Lower leg skin (tissue), 4 donors: ENCODE measurements around the gene ERC1. TPM values are rescaled to one million over a fixed set of nuclear protein-coding genes. Genes with fewer than 3 reads are reported as not detected.

ENCODE experiments used
- DNase-seq, 2 donors: peaks; one replicate each; pipeline ENCODE4 v3.0.0-alpha.2; 2019; ENCODE audit warnings: low spot score in 2 of 2
- H3K4me3 ChIP-seq: fragments of 200-600 bp; sonication (generic); 2 replicates; pipeline ENCODE4 v1.5.1; 2017; ENCODE audit warnings: mild to moderate bottlenecking, low read depth; ENCODE audit not compliant: poor library complexity, severe bottlenecking
- POLR2A ChIP-seq, 2 donors: fragments of 450-650 bp; IDR thresholded peaks; one replicate each; pipeline ENCODE4 v1.6.1; 2016 to 2017; ENCODE audit warnings: antibody characterized with exemption in 2 of 2, mild to moderate bottlenecking in 1 of 2, moderate library complexity in 1 of 2
- WGBS, 2 donors: methylation state at CpG; one replicate each; pipeline ENCODE4 v1.1.5; 2018; 5-methylcytosine and 5-hydroxymethylcytosine counted together
- intact Hi-C: fragments of 100-400 bp; cut with DNase I; formaldehyde crosslinking; loops from one replicate; pipeline ENCODE4 v1.15.0; 2023; ENCODE audit warnings: low total_unique reads
- total RNA-seq, 4 donors: library from RNA; depleted of rRNA; stranded (reverse); fragments of >200 nt; gene quantifications; one replicate each; pipeline ENCODE4 v1.1.0, GENCODE V29; 2016
- TF ChIP-seq, protein P1 (sequence below), 3 donors: fragments of 450-650 bp; IDR thresholded peaks; one replicate each; pipeline ENCODE4 v1.5.1; 2016; ENCODE audit warnings: antibody characterized with exemption in 3 of 3, mild to moderate bottlenecking in 3 of 3, moderate library complexity in 2 of 3

ERC1 gene
- total RNA-seq, 4 donors from 2014 or later: 22.1 to 42.7 (median 29.7) TPM

DNA sequence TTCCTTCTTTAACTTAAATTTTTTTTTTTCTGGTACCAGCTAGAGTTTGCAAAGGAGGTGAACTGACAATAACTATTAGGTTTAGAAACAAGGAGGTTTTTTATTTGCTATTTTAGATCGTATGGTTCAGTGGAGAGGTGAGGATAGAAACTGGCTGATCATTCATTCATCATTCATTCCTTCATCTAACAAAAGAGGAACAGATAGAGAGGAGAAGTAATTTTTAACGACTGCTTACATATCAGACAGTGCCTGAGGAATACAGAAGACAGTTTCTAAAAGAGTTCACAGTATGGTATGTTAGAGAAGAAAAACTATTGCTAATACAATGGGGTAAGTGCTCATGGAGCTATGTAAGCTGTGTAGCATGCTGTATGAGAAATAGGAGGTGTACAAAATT, 111.1 kb downstream of the ERC1 start:
- no peak for TF ChIP-seq POLR2A (IDR thresholded peaks at IDR 0.05)
- TF ChIP-seq, protein P1, sequence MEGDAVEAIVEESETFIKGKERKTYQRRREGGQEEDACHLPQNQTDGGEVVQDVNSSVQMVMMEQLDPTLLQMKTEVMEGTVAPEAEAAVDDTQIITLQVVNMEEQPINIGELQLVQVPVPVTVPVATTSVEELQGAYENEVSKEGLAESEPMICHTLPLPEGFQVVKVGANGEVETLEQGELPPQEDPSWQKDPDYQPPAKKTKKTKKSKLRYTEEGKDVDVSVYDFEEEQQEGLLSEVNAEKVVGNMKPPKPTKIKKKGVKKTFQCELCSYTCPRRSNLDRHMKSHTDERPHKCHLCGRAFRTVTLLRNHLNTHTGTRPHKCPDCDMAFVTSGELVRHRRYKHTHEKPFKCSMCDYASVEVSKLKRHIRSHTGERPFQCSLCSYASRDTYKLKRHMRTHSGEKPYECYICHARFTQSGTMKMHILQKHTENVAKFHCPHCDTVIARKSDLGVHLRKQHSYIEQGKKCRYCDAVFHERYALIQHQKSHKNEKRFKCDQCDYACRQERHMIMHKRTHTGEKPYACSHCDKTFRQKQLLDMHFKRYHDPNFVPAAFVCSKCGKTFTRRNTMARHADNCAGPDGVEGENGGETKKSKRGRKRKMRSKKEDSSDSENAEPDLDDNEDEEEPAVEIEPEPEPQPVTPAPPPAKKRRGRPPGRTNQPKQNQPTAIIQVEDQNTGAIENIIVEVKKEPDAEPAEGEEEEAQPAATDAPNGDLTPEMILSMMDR (IDR thresholded peaks at IDR 0.05): no peak
- H3K4me3 ChIP-seq: no peak overlapping the region
- DNase-seq: no peak
- intact Hi-C loops: no loop called here
- 74 to 82% methylated on average over 2 of the region's 2 CpGs for whole genome bisulfite sequencing, 2 donors

DNA sequence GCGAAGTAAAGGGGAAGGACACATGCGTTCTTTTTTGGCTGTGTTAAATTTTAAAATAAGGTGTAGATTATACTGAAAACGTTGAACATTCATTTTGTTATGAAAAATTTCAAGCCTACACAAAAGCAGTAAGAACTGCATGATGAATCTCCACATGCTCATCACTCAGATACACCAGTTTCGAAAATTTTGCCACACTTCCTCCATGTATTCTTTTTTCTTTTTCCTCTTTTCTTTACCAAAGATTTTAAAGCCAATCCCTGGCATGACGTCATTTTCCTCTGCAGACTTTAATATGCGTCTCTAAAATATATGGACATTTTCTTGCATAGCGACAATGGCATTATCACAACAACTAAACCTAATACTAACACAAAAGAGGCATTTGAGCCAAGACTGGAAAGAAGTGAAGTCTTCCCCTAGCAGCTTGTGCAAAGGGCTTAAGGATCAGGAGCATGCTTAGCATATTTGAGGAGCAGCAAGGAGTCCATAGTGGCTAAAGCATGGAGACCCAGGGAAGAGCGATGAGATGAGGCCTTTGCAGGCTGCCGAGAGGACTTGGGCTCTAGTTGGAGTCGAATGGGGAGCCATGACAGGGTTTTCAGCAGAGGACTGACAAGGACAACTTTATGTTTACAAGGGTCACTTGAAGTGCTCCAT, 111.9 kb downstream of the ERC1 start:
- WGBS, 2 donors: 91 to 93% methylated on average over 10 of the region's 10 CpGs
- TF ChIP-seq, protein P1 (IDR thresholded peaks at IDR 0.05): no peak
- TF ChIP-seq POLR2A (IDR thresholded peaks at IDR 0.05): no peak
- DNase-seq: no peak
- no peak overlapping the region for H3K4me3 ChIP-seq
- intact Hi-C loops: no loop called here

DNA sequence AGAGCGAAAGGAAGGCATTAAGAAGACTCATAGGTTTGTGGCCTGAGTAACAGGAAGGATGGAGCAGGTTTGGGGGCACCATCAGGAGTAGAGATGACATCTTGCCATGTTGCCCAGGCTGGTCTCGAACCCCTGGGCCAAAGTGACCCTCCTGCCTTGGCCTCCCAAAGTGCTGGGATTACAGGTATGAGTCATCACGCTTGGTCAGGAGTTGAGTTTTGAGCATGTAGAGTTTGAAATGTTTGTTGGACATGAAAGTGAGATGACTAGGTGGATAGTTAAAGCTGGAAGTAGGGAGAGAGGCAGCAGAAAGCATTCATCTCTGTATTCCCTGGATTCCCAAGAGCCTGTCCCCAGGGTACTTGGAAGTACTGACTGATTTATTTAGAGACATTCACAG, 112.6 kb downstream of the ERC1 start:
- TF ChIP-seq POLR2A (IDR thresholded peaks at IDR 0.05): no peak
- TF ChIP-seq, protein P1 (IDR thresholded peaks at IDR 0.05): no peak
- no peak for DNase-seq
- WGBS, 2 donors: 99 to 100% methylated on average over 3 of the region's 3 CpGs
- intact Hi-C loops: no loop called here
- H3K4me3 ChIP-seq: no peak overlapping the region

DNA sequence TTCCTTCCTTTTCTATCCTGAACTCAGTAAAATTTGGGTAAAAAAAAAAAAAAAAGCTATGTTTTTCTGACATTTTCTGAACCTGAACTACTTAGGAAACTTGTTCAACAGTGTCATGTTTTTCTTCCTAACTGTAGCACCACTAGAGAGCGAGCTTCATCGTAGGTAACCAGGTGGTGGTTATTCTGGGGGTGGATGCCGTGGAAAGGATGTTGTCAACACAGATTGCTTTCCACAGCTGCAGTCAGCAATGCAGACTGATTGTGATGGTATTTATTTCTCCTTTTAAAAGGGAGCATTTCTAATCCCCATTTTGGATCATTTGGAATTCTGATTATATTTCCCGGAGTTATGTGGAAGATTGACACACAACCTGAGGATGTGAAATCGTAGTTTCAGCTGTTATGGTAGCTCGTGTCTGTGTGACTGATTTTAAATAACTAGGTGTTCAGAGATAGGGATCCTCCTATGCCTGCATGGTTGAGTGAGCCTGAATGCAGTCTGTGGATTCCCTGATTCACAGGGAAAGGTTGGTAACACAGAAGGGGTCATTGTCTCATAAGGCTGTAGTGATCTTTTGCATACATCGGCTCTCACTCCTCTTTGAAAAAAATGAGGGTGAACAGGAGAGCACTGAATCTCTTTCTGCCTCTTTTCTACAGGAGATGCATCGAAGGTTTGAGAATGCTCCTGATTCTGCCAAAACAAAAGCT, 113.2 kb downstream of the ERC1 start:
- no peak overlapping the region for H3K4me3 ChIP-seq
- TF ChIP-seq POLR2A (IDR thresholded peaks at IDR 0.05): no peak
- 89 to 94% methylated on average over 8 of the region's 8 CpGs for WGBS, 2 donors
- no peak for DNase-seq
- intact Hi-C loops: no loop called here

DNA sequence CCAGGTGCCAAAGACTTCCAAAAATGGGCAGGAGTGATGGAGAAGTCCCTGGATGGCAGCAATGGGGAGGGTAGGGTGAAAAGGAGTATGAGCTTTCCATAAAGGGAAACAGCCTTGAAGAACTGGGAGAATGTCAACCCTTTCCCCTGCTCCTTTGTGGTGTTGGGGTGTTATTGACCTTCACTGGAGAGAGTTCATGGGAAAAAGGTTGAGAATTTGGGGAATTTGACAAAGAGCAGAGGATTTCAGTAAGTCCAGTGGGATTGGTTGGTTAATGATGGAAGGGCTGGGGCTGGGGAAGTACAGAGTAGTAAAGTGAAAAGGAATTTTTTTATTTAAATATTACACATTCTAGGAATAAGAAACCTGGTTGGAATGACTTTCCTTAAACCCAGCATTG, 116.6 kb downstream of the ERC1 start:
- H3K4me3 ChIP-seq: no peak overlapping the region
- no peak for DNase-seq
- intact Hi-C loops: no loop called here

DNA sequence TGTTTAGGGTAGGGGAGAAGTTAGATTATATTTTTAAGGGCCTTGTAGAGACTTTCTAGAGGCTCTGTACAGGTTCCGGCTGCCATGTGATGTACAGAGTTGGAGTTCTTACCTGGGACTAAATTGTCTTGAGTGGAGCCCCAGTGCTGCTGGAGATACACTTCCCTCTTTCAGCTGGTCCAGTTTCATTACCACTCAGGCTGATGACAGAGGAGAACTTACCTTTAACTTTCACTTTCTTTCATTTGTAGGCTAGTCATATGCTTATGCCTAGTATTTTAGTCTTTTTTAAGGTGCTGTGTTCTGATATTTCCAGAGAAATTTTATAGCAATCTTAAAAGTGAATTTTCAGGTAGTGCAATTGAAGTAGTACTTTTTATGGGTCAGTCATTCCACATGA, 117.3 kb downstream of the ERC1 start:
- TF ChIP-seq, protein P1 (IDR thresholded peaks at IDR 0.05): no peak
- no peak for TF ChIP-seq POLR2A (IDR thresholded peaks at IDR 0.05)
- DNase-seq: no peak
- WGBS, 2 donors: 96 to 100% methylated on average over 1 of the region's 1 CpG
- no peak overlapping the region for H3K4me3 ChIP-seq
- intact Hi-C loops: no loop called here

More for the DNA sequence above, 116.6 kb downstream of the ERC1 start:
- TF ChIP-seq, protein P1 (IDR thresholded peaks at IDR 0.05): no peak
- no peak for TF ChIP-seq POLR2A (IDR thresholded peaks at IDR 0.05)
